Measurements from ENCODE around the gene PLCB4.

PLCB4 gene

GRCh38 chr20:9062066-9062465, 6.8 kb upstream of the PLCB4 start:
- no peak for DNase-seq

DNA sequence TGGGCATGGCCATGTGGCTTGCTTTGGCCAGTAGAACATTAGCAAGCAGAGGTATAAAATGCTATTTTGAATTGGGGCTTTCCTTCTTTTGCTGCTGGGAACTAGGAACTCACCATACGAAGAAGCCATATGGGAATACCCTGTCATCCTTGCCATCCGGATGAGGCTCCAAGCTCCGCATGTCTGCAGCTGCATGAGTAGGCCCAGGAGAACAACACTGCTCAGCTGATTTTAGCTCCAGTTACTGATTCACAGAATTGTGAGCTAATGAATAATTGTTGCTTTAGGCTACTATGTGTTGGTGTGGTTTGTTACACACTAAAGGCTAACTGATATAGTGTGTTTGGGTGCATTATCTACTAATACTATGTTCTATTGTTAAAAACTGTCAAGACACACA, 2.7 kb upstream of the PLCB4 start:
- no peak for DNase-seq

DNA sequence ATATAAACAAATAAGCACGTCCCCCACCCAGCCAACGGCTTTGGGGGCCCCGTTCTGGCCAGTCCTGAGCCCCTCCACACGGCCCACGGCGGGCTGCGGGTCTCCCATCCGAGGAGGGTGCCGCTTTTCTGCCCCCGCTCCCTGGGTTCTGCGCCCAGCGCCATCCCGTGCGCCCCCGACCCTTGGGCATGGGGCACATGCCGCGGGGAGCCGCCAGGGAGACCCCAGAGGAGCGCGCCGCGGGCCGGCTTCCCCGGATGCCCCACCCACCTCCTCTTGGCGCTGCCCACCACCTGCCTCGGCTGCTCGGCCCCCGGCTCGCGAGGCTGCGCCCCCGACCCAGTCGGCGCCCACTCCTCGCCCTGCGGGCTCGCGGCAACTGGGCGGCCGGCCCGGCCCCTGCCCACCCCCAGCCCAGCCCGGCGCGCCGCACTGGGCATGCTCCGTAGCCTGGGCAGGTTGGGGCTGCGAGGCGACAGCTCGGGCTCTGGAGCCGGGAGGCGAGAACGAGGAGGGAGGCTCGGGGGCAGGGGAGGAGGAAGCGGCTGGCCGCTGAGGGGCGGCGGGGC, 570 bp upstream of the PLCB4 start:
- DNase-seq, result no peak

DNA sequence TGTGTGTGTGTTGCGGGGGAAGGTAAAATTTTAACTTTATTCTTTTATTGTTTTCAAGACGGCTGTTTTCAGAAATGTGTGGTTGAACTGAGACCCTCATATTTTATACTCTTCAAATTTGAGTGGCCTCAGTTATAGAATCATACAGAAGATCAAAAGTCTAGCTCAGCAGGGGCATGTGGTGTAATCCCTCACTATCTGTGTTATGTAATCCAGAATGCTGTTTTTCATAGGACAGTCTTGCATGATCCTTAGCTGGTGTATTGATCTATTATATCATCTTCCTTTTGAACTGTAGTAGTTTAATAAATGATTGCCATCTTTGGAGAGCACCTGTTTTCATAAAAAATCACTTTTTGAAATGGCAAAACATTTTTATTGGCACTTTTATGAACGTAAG, 1.4 kb downstream of the PLCB4 start:
- no peak for DNase-seq

GRCh38 chr20:9071976-9072726, 3.3 kb downstream of the PLCB4 start:
- DNase-seq, result no peak

GRCh38 chr20:9072861-9073500, 4.1 kb downstream of the PLCB4 start:
- no peak for DNase-seq

DNA sequence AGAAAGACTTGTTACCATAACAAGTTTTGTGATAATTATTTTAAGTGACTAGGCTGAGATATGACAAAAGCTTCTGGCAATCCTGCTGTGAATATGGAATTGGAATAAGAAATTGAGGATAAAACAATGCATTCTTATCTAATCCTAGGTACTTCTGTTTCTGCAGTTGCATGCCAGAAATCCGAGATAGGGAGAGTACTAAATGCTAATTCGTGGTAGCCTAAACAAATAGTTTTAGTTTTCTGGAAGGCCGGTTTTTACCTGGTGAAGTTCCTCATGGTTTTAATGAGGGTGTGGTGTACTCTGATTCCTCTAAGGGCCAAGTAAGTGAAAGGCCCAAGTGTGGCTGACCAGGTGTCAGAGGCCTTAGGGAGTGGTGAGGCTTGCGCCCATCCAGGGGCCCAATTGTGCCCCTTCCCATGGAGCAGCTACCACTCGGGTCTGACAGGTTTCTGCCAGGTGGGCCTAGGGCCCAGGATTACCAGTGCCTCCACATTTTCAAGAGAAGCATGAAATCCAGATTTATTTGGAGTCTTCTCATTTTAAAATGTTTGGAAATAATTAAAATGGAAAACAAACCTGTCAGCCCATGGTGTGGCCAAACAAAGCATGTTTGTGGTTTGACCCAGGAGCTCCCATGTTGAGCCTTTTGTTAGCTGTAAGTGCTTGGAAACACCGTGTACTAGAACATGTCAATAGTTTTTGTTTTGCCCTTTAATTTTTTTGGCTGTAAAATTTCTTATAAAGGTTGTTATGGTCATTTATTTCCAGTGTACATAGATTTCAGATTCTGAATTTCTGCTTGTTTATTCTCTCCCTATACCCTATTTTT, 6.6 kb downstream of the PLCB4 start:
- DNase-seq, result no peak

DNA sequence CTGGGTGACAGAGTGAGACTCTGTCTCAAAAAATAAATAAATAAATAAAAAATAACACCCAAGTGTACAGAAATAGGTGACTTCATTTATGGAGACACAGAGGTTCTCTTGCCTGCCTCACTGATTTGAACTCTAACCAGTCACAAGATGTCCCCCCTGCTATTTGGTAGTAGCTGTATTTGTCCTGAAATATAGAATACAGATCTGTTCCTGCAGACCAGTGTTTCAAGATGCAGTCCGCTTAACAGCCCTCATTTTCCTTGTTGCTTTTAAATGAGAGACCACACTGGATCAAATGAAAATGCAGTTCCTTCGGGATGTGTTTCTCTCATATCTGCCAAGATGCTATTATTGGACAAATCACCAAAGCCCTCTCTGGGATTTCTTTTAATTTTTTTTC, 7.6 kb downstream of the PLCB4 start:
- no peak for DNase-seq

GRCh38 chr20:9078826-9079731, 10.2 kb downstream of the PLCB4 start:
- no peak for DNase-seq

GRCh38 chr20:9081423-9081966, 12.6 kb downstream of the PLCB4 start:
- DNase-seq, result no peak

- no peak for DNase-seq
Observed at GRCh38 chr20:9082741-9083140, 13.9 kb downstream of the PLCB4 start.

- no peak for DNase-seq
Observed at GRCh38 chr20:9087531-9088217, 18.8 kb downstream of the PLCB4 start.

DNA sequence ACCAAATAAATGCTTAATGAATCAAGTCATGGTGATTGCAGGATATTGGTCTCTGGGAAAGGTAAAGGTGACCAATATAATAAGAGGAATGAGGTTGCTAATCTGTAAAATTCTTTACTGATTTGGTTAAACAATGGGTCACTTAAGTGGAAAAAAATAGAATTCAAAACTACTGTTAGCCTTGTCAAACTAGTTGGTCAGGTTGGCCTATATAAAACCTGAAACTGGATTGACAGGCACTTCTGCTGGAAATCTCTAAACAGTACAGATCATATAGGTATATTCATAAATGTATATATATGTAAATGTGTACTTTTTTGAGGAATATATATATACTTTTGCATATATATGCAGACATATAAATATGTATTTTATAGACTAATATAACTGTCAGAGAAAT, 19.7 kb downstream of the PLCB4 start:
- no peak for DNase-seq

- no peak for DNase-seq
Observed at GRCh38 chr20:9092113-9092512, 23.2 kb downstream of the PLCB4 start.

GRCh38 chr20:9092655-9093054, 23.8 kb downstream of the PLCB4 start:
- DNase-seq, result no peak

GRCh38 chr20:9093218-9093957, 24.5 kb downstream of the PLCB4 start:
- DNase-seq, result no peak

GRCh38 chr20:9099372-9099771, 30.5 kb downstream of the PLCB4 start:
- no peak for DNase-seq

- no peak for DNase-seq
Observed at GRCh38 chr20:9100691-9101090, 31.8 kb downstream of the PLCB4 start.

GRCh38 chr20:9102456-9102855, 33.6 kb downstream of the PLCB4 start:
- no peak for DNase-seq

DNA sequence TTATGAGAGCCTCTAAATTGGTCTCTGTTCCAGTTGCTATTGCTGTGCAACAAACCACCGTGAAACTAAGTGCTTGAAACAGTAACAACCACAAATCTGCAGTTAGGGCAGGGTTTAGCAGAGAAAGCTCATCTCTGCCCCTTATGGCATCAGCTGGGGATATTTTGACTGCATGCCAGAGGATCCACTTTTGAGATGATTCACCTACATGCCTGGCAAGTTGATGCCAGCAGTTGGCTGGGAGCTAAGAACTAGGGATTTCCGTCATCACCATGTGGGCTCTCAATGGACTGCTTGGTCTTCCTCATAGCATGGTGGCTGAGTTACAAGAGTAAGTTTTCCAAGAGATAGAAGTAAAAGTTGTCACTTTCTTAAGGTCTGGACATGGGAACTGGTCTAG, 35.1 kb downstream of the PLCB4 start:
- DNase-seq, result no peak

DNA sequence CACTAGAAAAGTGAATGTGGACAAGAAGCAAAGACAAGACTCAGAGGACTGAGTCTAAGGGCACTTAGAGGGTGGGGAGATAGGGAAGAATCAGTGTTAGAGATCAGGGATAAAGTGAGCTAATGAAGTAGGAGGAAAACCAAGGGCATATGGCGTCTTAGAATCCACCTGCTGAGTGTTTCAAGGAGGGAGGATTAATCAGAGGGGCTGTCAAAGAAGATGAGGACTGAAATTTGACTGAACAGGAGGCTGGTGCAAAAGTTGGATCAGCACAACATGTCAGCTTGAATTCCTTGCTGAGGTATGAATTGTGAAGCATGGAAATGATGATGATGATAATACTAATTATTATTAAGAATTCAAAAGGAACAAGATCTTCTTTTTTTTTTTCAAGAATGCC, 39.4 kb downstream of the PLCB4 start:
- DNase-seq, result no peak

All from activated effector memory CD4-positive, alpha-beta T cell treated with anti-CD3 and anti-CD28 coated beads, Interleukin-2, amount 50 U/mL, for 16 hours (primary cell).